HEK293 (cell line): Measurements from ENCODE around the gene NRBF2.

Experiments used
- FEZF1 ChIP-seq: fragments of 450-650 bp; formaldehyde crosslinking; IDR thresholded peaks from 2 replicates; pipeline ENCODE4 v1.5.1; 2016; ENCODE audit warnings: missing biosample characterization, missing genetic modification characterization
- GLI4 ChIP-seq: fragments of 450-650 bp; formaldehyde crosslinking; IDR thresholded peaks from 2 replicates; pipeline ENCODE4 v1.5.1; 2016; ENCODE audit warnings: missing biosample characterization, missing genetic modification characterization
- HOXC10 ChIP-seq: sonication (generic); formaldehyde crosslinking; IDR thresholded peaks from 2 replicates; pipeline ENCODE4 v1.8.1; 2023; ENCODE audit warnings: mild to moderate bottlenecking, missing genetic modification reagents
- HOXD13 ChIP-seq: sonication (generic); formaldehyde crosslinking; IDR thresholded peaks from 2 replicates; pipeline ENCODE4 v1.8.0; 2022; ENCODE audit warnings: missing genetic modification reagents, borderline replicate concordance
- PRDM4 ChIP-seq: fragments of 450-650 bp; formaldehyde crosslinking; IDR thresholded peaks from 2 replicates; pipeline ENCODE4 v1.5.1; 2017; ENCODE audit warnings: missing biosample characterization, missing genetic modification characterization
- PRDM6 ChIP-seq: fragments of 450-650 bp; formaldehyde crosslinking; IDR thresholded peaks from 2 replicates; pipeline ENCODE4 v1.5.1; 2017; ENCODE audit warnings: missing biosample characterization, missing genetic modification characterization
- SETDB1 ChIP-seq: IDR thresholded peaks from one replicate; pipeline ENCODE4 v1.6.1; 2017; ENCODE audit warnings: mild to moderate bottlenecking, low read length, moderate library complexity, mixed read lengths; ENCODE audit not compliant: insufficient read length
- YY2 ChIP-seq: fragments of 450-650 bp; formaldehyde crosslinking; IDR thresholded peaks from 2 replicates; pipeline ENCODE4 v1.5.1; 2016; ENCODE audit warnings: missing biosample characterization, missing genetic modification characterization
- ZBTB21 ChIP-seq: fragments of 450-650 bp; formaldehyde crosslinking; IDR thresholded peaks from 2 replicates; pipeline ENCODE4 v1.5.1; 2017; ENCODE audit warnings: missing biosample characterization, missing genetic modification characterization
- ZBTB44 ChIP-seq: fragments of 450-650 bp; IDR thresholded peaks from 2 replicates; pipeline ENCODE4 v1.5.1; 2018; ENCODE audit warnings: missing biosample characterization, mild to moderate bottlenecking, missing genetic modification characterization
- ZNF223 ChIP-seq: fragments of 450-650 bp; formaldehyde crosslinking; IDR thresholded peaks from 2 replicates; pipeline ENCODE4 v1.5.1; 2016; ENCODE audit warnings: missing biosample characterization, missing genetic modification characterization
- ZNF24 ChIP-seq: fragments of 450-650 bp; formaldehyde crosslinking; IDR thresholded peaks from 2 replicates; pipeline ENCODE4 v1.5.1; 2016; ENCODE audit warnings: missing biosample characterization, missing genetic modification characterization
- ZNF302 ChIP-seq: fragments of 450-650 bp; formaldehyde crosslinking; IDR thresholded peaks from 2 replicates; pipeline ENCODE4 v1.5.1; 2016; ENCODE audit warnings: missing biosample characterization, missing genetic modification characterization, low read depth
- ZNF324 ChIP-seq: fragments of 450-650 bp; formaldehyde crosslinking; IDR thresholded peaks from 2 replicates; pipeline ENCODE4 v1.5.1; 2016; ENCODE audit warnings: missing biosample characterization, missing genetic modification characterization
- ZNF341 ChIP-seq: fragments of 450-650 bp; formaldehyde crosslinking; IDR thresholded peaks from 2 replicates; pipeline ENCODE4; 2016; ENCODE audit warnings: low read depth, missing biosample characterization, missing genetic modification characterization
- ZNF514 ChIP-seq: fragments of 450-650 bp; formaldehyde crosslinking; IDR thresholded peaks from 2 replicates; pipeline ENCODE4 v1.5.1; 2016; ENCODE audit warnings: missing biosample characterization, missing genetic modification characterization
- ZNF529 ChIP-seq: fragments of 450-650 bp; formaldehyde crosslinking; IDR thresholded peaks from 2 replicates; pipeline ENCODE4 v1.5.1; 2017; ENCODE audit warnings: missing genetic modification characterization, missing biosample characterization; ENCODE audit not compliant: insufficient replicate concordance
- ZNF558 ChIP-seq: fragments of 450-650 bp; formaldehyde crosslinking; IDR thresholded peaks from 2 replicates; pipeline ENCODE4 v1.5.1; 2016; ENCODE audit warnings: missing biosample characterization, missing genetic modification characterization
- ZNF580 ChIP-seq: fragments of 450-650 bp; formaldehyde crosslinking; IDR thresholded peaks from 2 replicates; pipeline ENCODE4 v1.5.1; 2016; ENCODE audit warnings: missing biosample characterization, missing genetic modification characterization
- ZNF596 ChIP-seq: fragments of 450-650 bp; IDR thresholded peaks from 2 replicates; pipeline ENCODE4 v1.5.0; 2018; ENCODE audit warnings: missing biosample characterization, mild to moderate bottlenecking, missing genetic modification characterization, moderate library complexity
- ZNF624 ChIP-seq: fragments of 450-650 bp; formaldehyde crosslinking; IDR thresholded peaks from 2 replicates; pipeline ENCODE4 v1.5.1; 2017; ENCODE audit warnings: missing biosample characterization, missing genetic modification characterization
- ZNF677 ChIP-seq: fragments of 450-650 bp; IDR thresholded peaks from 2 replicates; pipeline ENCODE4 v1.5.0; 2018; ENCODE audit warnings: missing biosample characterization, mild to moderate bottlenecking, missing genetic modification characterization, moderate library complexity
- ZNF843 ChIP-seq: fragments of 450-650 bp; formaldehyde crosslinking; IDR thresholded peaks from 2 replicates; pipeline ENCODE4 v1.5.1; 2016; ENCODE audit warnings: missing biosample characterization, missing genetic modification characterization
- ZSCAN5A ChIP-seq: fragments of 450-650 bp; formaldehyde crosslinking; IDR thresholded peaks from 2 replicates; pipeline ENCODE4 v1.5.1; 2016; ENCODE audit warnings: missing biosample characterization, missing genetic modification characterization

NRBF2 gene

GRCh38 chr10:63132651-63133055 is 475 bp upstream of the NRBF2 start (continued):
- TF ChIP-seq PRDM4 (tag by site-specific recombination) (no peak), ZNF24 (tag by site-specific recombination) (peak; percentile 65; the same call in 1 of the 2 replicates), ZBTB44 (tag by site-specific recombination) (peak; percentile 34; the same call in 1 of the 2 replicates), ZBTB21 (tag by site-specific recombination) (no peak), HOXC10 (CRISPR knock-in tag) (no peak), ZNF514 (tag by site-specific recombination) (no peak), ZNF223 (no peak), ZNF624 (no peak), ZNF341 (tag by site-specific recombination) (no peak), ZNF580 (peak; percentile 88), ZNF558 (tag by site-specific recombination) (peak; percentile 49), YY2 (tag by site-specific recombination) (0 out of 2 replicates have a peak, but pooled peaks have one; percentile 21), ZNF843 (tag by site-specific recombination) (peak; percentile 41; the same call in 1 of the 2 replicates), ZSCAN5A (tag by site-specific recombination) (no peak), GLI4 (no peak), HOXD13 (CRISPR knock-in tag) (no peak), SETDB1 (peak; percentile 91), FEZF1 (tag by site-specific recombination) (peak; percentile 79), ZNF529 (tag by site-specific recombination) (no peak), PRDM6 (tag by site-specific recombination) (no peak), ZNF324 (tag by site-specific recombination) (peak; percentile 54), ZNF677 (tag by site-specific recombination) (no peak), ZNF302 (no peak), ZNF596 (tag by site-specific recombination) (no peak)
